Activated CD4-positive, alpha-beta T cell treated with anti-CD3 and anti-CD28 coated beads, Interleukin-2, amount 50 U/mL, for 16 hours (primary cell): ENCODE results near the gene TAX1BP3.
A peak's percentile ranks its signal among the peaks of the same experiment; 100 is the strongest.
"Not testable (repeated sequence)": the region's sequence is repeated elsewhere in the genome, so short reads cannot be mapped to it uniquely, and the experiment has no call there.

Experiments
- DNase-seq: peaks from one replicate; pipeline ENCODE4 v3.0.0-alpha.2; 2020

TAX1BP3 gene

DNA sequence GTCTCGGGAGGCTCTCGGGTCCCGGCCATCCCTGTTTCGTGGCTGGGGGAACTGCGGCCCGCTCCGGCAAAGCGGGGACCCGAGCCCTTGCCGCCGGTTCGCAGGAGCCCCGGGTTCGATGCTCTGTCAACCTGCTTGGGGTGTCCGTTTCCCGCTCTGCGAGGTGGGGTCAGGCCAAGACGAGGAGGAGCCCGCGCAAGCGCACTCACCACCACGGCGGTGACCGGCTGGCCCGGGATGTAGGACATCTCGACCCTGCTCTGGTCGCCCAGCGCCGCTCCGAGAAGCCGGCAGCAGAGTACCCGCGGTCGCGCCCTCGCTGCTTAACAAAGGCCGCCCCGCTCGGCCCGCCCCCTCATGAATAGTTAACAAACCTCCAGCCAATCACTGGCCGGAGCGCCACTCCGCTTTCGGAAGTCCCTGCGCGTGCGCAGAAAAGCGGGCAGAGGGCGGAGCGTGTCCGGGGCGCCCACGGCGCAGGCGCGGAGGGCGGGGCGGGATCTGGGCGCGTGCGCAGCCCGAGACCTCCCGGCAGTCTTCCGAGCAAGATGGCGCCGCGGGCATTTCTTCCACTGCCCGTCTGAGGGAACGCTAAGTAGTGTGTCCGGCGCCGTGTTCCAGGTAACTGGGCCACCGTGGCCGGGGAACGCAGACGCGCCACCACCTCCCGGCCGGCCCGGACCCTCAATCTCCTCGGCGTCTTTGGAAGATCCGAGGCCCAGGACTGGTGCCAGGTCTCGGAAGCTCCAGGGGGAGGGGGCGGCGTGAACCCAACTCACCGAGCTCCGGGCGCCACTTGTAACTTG, at the start of gene TAX1BP3, which contains the start of gene EMC6:
Gene TAX1BP3 (minus strand): TSS at position 300 of the 806 bp plus-strand sequence. CDS start 52 bp downstream, at position 248.
Gene EMC6 (plus strand): TSS at position 534 of the 806 bp plus-strand sequence. CDS start 335 bp downstream, outside the sequence.
- peak; percentile 99 for DNase-seq

DNA sequence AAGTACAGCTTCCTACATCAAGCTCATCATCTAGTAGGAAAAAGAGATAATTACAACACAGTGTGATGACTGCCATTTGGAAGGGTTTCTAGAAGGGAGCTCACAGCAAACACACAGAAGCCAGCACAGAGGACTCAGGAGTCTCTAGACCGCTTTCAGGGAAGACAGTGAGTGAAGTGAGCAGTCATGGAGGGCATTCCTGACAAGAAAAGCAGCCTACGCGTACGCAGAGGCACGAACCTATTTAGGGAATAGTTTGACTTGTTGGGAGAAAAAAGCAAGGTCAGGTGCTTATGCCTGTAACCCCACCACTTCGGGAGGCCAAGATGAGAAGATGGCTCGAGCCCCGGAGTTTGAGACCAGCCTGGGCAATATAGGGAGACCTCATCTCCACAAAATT, 46.9 kb upstream of the TAX1BP3 start:
- no peak for DNase-seq

- peak; percentile 77 for DNase-seq
Measured at GRCh38 chr17:3712811-3713463, 44.6 kb upstream of the TAX1BP3 start.

- peak; percentile 98 for DNase-seq
Measured at GRCh38 chr17:3710951-3711383, 42.6 kb upstream of the TAX1BP3 start.

- DNase-seq, result no peak
Measured at GRCh38 chr17:3708366-3708765, 40.0 kb upstream of the TAX1BP3 start.

DNA sequence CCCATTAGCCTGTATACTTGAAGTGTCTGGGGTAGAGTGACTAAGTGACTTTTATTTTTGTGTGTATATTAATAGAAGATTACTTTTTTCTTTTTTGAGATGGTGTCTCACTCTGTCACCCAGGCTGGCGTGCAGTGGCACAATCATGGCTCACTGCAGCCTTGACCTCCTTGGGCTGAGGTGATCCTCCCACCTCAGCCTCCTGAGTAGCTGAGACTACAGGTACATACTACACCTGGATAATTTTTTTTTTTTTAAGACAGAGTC, 37.3 kb upstream of the TAX1BP3 start:
- DNase-seq, result not testable (repeated sequence)

GRCh38 chr17:3704931-3705717, 36.7 kb upstream of the TAX1BP3 start:
- DNase-seq, result no peak

DNA sequence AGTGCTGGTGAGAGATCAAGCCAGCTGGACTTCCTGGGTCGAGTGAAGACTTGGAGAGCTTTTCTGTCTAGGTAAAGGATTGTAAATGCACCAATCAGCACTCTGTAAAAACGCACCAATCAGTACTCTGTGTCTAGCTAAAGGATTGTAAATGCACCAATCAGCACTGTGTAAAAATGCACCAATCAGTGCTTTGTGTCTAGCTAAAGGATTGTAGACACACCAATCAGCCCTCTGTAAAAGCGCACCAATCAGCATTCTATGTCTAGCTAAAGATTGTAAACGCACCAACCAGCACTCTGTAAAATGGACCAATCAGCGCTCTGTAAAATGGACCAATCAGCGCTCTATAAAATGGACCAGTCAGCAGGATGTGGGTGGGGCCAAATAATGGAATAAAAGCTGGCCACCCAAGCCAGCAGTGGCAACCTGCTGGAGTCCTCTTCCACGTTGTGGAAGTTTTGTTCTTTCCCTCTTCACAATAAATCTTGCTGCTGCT, 33.7 kb upstream of the TAX1BP3 start:
- DNase-seq, result not testable (repeated sequence)

- DNase-seq, result no peak
Measured at GRCh38 chr17:3699951-3700350, 31.6 kb upstream of the TAX1BP3 start.

DNA sequence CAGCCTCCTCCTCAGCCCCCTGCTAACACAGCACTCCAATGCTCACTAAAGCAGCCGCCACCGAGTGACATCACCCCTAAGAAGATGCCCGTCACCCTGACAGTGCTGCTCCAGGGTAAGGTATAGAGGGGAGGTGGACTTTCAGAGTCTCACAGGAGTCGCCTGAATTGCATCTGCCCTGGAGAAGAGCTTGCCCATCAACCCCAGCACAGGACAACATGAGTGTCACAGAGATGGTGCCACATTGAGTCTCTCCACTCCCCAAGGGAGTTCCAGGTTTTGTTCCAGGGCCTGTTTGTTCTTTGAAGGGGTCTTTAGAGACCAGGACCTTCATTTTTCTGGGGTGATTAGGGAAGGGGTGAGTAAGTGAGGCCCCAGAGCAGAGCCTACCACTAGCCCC, 29.8 kb upstream of the TAX1BP3 start:
- no peak for DNase-seq

DNA sequence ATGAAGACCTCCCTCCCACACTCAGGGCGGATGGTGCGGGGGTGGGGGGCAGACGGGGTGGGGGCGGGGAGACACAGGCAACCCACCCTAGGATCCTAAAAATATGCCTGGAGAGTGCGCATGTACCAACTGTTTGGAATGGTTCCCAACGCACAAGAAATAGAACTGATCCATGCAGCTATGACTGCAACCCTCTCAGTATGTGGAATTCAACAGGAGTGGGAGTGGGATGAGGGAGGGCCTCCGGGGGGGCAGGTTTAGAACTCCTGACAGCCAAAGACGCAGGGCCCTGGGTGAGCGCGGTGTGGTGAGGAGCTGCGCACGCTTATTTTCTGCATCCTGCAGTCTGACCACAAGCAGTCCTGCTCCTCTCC, 28.7 kb upstream of the TAX1BP3 start:
- no peak for DNase-seq

GRCh38 chr17:3695723-3696411, 27.5 kb upstream of the TAX1BP3 start, which contains the start of gene P2RX5:
P2RX5 (minus strand) TSS chr17:3696155; CDS start chr17:3696005, 150 bp downstream.
- peak; percentile 76 for DNase-seq

DNA sequence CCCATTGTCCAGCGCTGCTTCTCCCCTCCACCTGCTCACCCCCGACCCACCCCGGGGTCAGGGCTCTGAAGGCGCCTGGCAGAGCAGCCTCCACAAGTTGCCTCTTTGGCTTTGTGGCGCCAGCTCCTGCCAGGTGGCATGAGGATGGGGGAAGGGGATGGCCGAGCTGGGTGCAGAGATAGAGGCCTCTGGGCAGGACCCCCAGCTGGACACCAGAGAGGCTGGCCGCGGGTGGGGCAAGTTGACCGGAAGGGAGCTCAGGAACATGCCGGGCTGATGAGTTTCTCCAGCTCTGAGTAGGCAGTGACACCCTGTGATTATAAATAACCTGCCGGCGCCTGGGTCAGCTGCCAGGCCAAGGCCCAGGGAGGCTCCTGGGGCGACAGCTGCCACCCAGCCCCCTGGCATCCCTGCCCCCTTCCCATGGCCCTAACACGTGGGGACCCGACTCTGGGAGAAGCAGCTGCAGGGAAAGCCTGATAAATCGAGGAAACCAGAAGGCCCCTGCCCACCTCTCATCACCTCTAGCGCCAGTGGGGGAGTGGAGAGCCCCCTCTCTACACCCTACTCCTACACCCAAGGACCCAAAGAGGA, 26.8 kb upstream of the TAX1BP3 start:
- DNase-seq, result no peak

DNA sequence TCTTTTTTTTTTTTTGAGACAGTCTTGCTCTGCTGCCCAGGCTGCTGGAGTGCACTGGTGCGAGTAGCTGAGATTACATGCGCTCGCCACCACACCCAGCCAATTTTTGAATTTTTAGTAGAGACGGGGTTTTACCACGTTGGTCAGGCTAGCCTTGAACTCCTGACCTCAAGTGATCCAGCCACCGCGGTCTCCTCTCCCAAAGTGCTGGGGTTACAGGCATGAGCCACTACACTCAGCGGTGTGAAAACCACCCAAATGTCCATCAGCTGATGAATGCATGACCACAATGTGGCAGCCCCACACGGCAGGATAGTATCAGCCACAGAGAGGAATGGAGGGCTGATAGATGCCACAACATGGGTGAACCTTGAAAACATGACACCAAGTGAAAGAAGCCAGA, 25.5 kb upstream of the TAX1BP3 start:
- DNase-seq, result peak; percentile 80

DNA sequence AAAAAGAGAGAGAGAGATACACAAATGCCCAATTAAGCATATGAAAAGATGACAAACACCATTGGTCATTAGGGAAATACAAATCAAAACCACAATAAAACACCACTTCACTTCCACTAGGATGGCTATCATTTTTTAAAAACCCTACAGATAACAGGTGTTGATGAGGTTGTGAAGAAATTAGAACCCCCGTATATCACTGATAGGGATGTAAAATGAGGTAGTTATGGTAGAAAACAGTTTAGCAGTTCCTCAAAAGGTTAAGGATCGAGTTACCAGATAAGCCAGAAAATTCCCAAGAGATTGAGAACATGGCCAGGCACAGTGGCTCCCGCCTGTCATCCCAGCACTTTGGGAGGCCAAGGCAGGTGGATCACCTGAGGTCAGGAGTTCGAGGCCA, 24.8 kb upstream of the TAX1BP3 start:
- DNase-seq, result no peak

DNA sequence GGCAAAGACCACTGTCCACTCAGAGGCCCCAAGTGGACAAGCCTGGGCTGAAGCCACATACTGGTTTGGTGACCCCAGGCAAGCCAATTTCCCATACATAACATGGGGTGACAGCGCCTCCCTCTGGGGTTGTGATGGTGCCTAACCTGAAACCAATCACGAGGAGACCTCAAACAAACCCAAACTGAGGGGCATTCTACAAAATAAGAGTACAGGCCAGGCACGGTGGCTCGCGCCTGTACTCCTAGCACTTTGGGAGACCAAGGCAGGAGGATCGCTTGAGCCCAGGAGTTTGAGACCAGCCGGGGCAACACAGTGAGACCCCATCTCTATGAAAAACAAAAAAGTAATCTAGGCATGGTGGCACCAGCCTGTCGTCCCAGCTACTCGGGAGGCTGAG, 24.0 kb upstream of the TAX1BP3 start:
- DNase-seq, result no peak

- no peak for DNase-seq
Measured at GRCh38 chr17:3691617-3692067, 23.3 kb upstream of the TAX1BP3 start.

GRCh38 chr17:3690094-3690715, 21.8 kb upstream of the TAX1BP3 start:
- no peak for DNase-seq

DNA sequence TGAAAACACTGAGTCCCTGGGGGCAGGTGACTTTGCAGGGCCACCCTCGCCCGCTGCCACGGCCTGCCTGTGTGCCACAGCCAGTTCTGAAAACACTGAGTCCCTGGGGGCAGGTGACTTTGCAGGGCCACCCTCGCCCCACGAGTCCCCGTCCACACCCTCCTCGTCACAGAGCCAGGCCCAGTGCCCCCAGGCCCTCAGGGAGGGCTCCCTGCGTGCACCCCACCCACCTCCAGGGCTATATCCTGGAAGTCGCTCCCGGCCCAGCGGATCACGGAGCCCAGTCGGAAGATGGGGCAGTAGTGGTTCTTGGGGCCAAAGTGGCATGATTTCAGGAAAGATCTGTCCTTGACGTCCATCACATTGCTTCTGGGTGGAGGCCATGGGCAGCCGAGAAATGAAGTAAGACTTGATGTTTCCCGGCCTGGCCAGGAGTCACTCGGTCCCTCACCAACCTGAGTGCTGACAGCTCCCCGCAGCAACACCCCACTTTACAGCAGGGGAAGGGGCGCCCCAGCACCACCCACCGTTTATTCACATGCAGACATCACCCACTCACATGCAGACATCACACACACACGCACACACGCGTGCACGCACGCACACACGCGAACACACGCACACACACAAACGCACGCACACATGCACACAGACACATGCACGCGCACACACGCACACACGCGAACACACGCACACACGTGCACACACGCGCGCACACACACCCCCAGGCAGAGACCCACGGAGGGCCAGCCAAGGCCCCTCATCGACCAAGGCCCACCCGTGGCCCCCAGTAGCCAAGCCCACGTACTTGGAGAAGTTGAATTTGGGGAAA, 21.1 kb upstream of the TAX1BP3 start:
- DNase-seq, result no peak

- no peak for DNase-seq
Measured at GRCh38 chr17:3688852-3689261, 20.5 kb upstream of the TAX1BP3 start.
